ENCODE measurements around the gene PLCXD3.

Gene PLCXD3

GRCh38 chr5:41264019-41264418 lies 246.4 kb downstream of the PLCXD3 start:
- Histone ChIP-seq H3K4me1 (ENCODE audit: control insufficient read depth, insufficient read depth, low read length) (no peaks in the 10 kb centered on the region), H3K9me3 (ENCODE audit: control insufficient read depth, insufficient read depth, low read depth, low read length) (no peaks in the 10 kb centered on the region), H3K36me3 (ENCODE audit: control insufficient read depth in 2 of 2, insufficient read depth in 1 of 2, low read length in 2 of 2) (no peaks in the 10 kb centered on the region), H3K4me3 (ENCODE audit: low read depth, low read length) (no peak overlapping the region), H3K27ac (ENCODE audit: extremely low read depth, low read depth, low read length) (no peak overlapping the region)
- TF ChIP-seq ZNF221 (tag by site-specific recombination; IDR thresholded peaks at IDR 0.05; ENCODE audit: borderline replicate concordance) (no peak), ZNF530 (tag by site-specific recombination; IDR thresholded peaks at IDR 0.05; ENCODE audit: low read depth) (no peak), SP3 (tag by site-specific recombination; IDR thresholded peaks at IDR 0.05) (no peak), ZNF624 (tag by site-specific recombination; IDR thresholded peaks at IDR 0.05) (no peak), INSM2 (tag by site-specific recombination; IDR thresholded peaks at IDR 0.05) (no peak), ZNF16 (tag by site-specific recombination; IDR thresholded peaks at IDR 0.05; ENCODE audit: low read depth) (no peak), ZNF747 (tag by site-specific recombination; IDR thresholded peaks at IDR 0.05) (no peak), KLF8 (tag by site-specific recombination; IDR thresholded peaks at IDR 0.05) (no peak), ZFP3 (tag by site-specific recombination; IDR thresholded peaks at IDR 0.05; ENCODE audit: low read depth) (no peak), ELK4 (IDR thresholded peaks at IDR 0.05; ENCODE audit: borderline replicate concordance, low read depth, low read length) (no peak), PRDM2 (tag by site-specific recombination; IDR thresholded peaks at IDR 0.05; ENCODE audit: borderline replicate concordance) (no peak), ZNF501 (tag by site-specific recombination; IDR thresholded peaks at IDR 0.05) (no peak), ZSCAN4 (tag by site-specific recombination; IDR thresholded peaks at IDR 0.05) (no peak), ZNF280D (tag by site-specific recombination; IDR thresholded peaks at IDR 0.05) (no peak), ZBTB26 (tag by site-specific recombination; optimal IDR thresholded peaks at IDR 0.05) (no peak), ZNF48 (tag by site-specific recombination; IDR thresholded peaks at IDR 0.05) (no peak), ZNF175 (tag by site-specific recombination; IDR thresholded peaks at IDR 0.05) (no peak)
- ChIA-PET CTCF (no interaction called here), POLR2A (no interaction called here)

Data from HEK293 (cell line).